Amygdala (tissue), 56 donors: ENCODE results near the gene NODAL.

Source experiments
- DNase-seq, 56 donors: peaks; one replicate each; lab custom pipeline; 2025; lab: John Stamatoyannopoulos, UW

NODAL gene

GRCh38 chr10:70465832-70466231 lies 24.4 kb upstream of the NODAL start:
- DNase-seq = no peak

- no peak for DNase-seq
Observed at GRCh38 chr10:70465278-70465677, 23.8 kb upstream of the NODAL start.

GRCh38 chr10:70462349-70462984 lies 21.0 kb upstream of the NODAL start:
- DNase-seq = peak in 53 of 56 donors; percentile 25 to 96 (median 70)

- DNase-seq = peak in 31 of 56 donors; percentile 4 to 64 (median 33)
Observed at GRCh38 chr10:70461397-70462348, 20.2 kb upstream of the NODAL start.

- DNase-seq = no peak
Observed at GRCh38 chr10:70459774-70460490, 18.5 kb upstream of the NODAL start.

- no peak for DNase-seq
Observed at GRCh38 chr10:70459061-70459773, 17.7 kb upstream of the NODAL start.

- peak in 31 of 56 donors; percentile 17 to 82 (median 33) for DNase-seq
Observed at GRCh38 chr10:70458329-70459060, 17.0 kb upstream of the NODAL start.

GRCh38 chr10:70457759-70458305 lies 16.4 kb upstream of the NODAL start:
- DNase-seq = no peak

GRCh38 chr10:70456164-70456563 lies 14.7 kb upstream of the NODAL start:
- DNase-seq = no peak

GRCh38 chr10:70455213-70455630 lies 13.7 kb upstream of the NODAL start:
- no peak for DNase-seq

GRCh38 chr10:70448236-70448635 lies 6.8 kb upstream of the NODAL start:
- DNase-seq = no peak

- no peak for DNase-seq
Observed at GRCh38 chr10:70445718-70446657, 4.5 kb upstream of the NODAL start.

GRCh38 chr10:70444744-70445143 lies 3.3 kb upstream of the NODAL start:
- no peak for DNase-seq

GRCh38 chr10:70442332-70442988 lies 979 bp upstream of the NODAL start:
- DNase-seq = no peak

- no peak for DNase-seq
Observed at GRCh38 chr10:70441895-70442309, 421 bp upstream of the NODAL start.

- peak in 2 of 56 donors; percentile 9 to 27 for DNase-seq
Observed at GRCh38 chr10:70440296-70441160, 953 bp downstream of the NODAL start.

- no peak for DNase-seq
Observed at GRCh38 chr10:70437721-70438120, 3.8 kb downstream of the NODAL start.
